ENCODE measurements around the gene PNPLA2. TPM values are rescaled to one million over a fixed set of nuclear protein-coding genes. Genes with fewer than 3 reads are reported as not detected.

PNPLA2 gene
- total RNA-seq, 1 donor from 2014 or later, result 321 TPM

GRCh38 chr11:810040-810567 lies 8.6 kb upstream of the PNPLA2 start:
- DNase-seq (ENCODE audit: missing footprints), result peak; percentile 63
- ATAC-seq, result no peak
- intact Hi-C loops (cut with DNase I), result no loop called here

- intact Hi-C loops (cut with DNase I), result no loop called here
- DNase-seq (ENCODE audit: missing footprints) (no peak), ATAC-seq (no peak)
Observed at GRCh38 chr11:811446-812245, 7.1 kb upstream of the PNPLA2 start.

GRCh38 chr11:812390-812789 lies 6.3 kb upstream of the PNPLA2 start:
- DNase-seq (ENCODE audit: missing footprints), result no peak
- intact Hi-C loops (cut with DNase I), result no loop called here
- ATAC-seq, result no peak

GRCh38 chr11:813072-813455 lies 5.7 kb upstream of the PNPLA2 start:
- no peak for ATAC-seq
- no peak for DNase-seq (ENCODE audit: missing footprints)
- intact Hi-C loops (cut with DNase I), result no loop called here

GRCh38 chr11:813456-814096 lies 5.1 kb upstream of the PNPLA2 start:
- DNase-seq (ENCODE audit: missing footprints) (no peak), ATAC-seq (no peak)
- intact Hi-C loops (cut with DNase I), result no loop called here

- DNase-seq (ENCODE audit: missing footprints), result no peak
- intact Hi-C loops (cut with DNase I), result no loop called here
- no peak for ATAC-seq
Observed at GRCh38 chr11:815675-816432, 2.9 kb upstream of the PNPLA2 start.

- ATAC-seq (no peak), DNase-seq (ENCODE audit: missing footprints) (no peak)
- intact Hi-C loops (cut with DNase I), result no loop called here
Observed at GRCh38 chr11:816433-816779, 2.3 kb upstream of the PNPLA2 start.

GRCh38 chr11:819129-819931 lies 616 bp downstream of the PNPLA2 start:
- ATAC-seq (peak; percentile 83), DNase-seq (ENCODE audit: missing footprints) (peak; percentile 98)
- intact Hi-C loops (cut with DNase I), result no loop called here

- intact Hi-C loops (cut with DNase I), result no loop called here
- DNase-seq (ENCODE audit: missing footprints) (peak; percentile 95), ATAC-seq (peak; percentile 61)
Observed at GRCh38 chr11:819943-820649, 1.4 kb downstream of the PNPLA2 start.

- intact Hi-C loops (cut with DNase I), result no loop called here
- DNase-seq (ENCODE audit: missing footprints), result peak; percentile 90
Observed at GRCh38 chr11:820655-821511, 2.2 kb downstream of the PNPLA2 start.

GRCh38 chr11:821512-822371 lies 3.0 kb downstream of the PNPLA2 start:
- ATAC-seq, result no peak
- DNase-seq (ENCODE audit: missing footprints), result peak; percentile 86
- intact Hi-C loops (cut with DNase I), result no loop called here

More at GRCh38 chr11:820655-821511, 2.2 kb downstream of the PNPLA2 start:
- peak; percentile 62 for ATAC-seq

- no peak for ATAC-seq
- intact Hi-C loops (cut with DNase I), result no loop called here
Observed at GRCh38 chr11:823441-824291, 5.0 kb downstream of the PNPLA2 start.

GRCh38 chr11:824292-824880 lies 5.7 kb downstream of the PNPLA2 start:
- intact Hi-C loops (cut with DNase I), result no loop called here
- DNase-seq (ENCODE audit: missing footprints) (peak; percentile 54), ATAC-seq (no peak)

More at GRCh38 chr11:823441-824291, 5.0 kb downstream of the PNPLA2 start:
- peak; percentile 63 for DNase-seq (ENCODE audit: missing footprints)

- intact Hi-C loops (cut with DNase I), result no loop called here
- no peak for ATAC-seq
Observed at GRCh38 chr11:824942-825341, 6.2 kb downstream of the PNPLA2 start.

More at GRCh38 chr11:824942-825341, 6.2 kb downstream of the PNPLA2 start:
- no peak for DNase-seq (ENCODE audit: missing footprints)

All from Right ventricle myocardium inferior (tissue), 1 donor.